C4-2B (cell line): ENCODE measurements around the gene PC.

ENCODE experiments used
- ZFX ChIP-seq: fragments of 450-650 bp; IDR thresholded peaks from 2 replicates; pipeline ENCODE4 v1.6.1; 2017
- TF ChIP-seq, protein P1 (sequence below): fragments of 450-650 bp; conservative IDR thresholded peaks from 2 replicates; pipeline ENCODE4 v1.5.1; 2017; ENCODE audit warnings: mild to moderate bottlenecking

DNA sequence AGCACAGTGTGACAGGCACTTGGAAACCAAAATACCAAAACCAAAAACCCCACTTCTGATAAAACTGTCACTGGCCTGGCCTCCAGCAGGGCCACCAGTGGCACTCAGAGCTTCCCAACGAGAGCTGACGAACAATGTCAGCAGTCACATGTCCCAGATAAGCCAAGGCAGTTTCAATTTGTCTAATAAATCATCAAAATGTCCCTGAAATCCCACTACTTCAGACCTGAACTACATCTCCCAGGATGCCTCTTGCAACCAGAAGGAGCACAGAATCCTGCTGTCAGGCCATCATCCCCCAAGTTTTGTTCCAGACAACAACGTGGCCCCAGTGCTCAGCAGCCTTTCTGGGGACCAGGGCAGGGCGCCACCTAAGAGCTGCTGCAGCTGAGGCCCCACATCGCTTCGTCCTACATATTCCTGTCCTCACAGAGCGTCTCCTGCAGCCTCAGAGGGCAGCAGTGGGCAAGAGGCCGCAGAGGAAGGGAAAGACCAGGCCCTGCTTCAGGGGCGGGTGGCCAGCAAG is 76.2 kb downstream of the PC start:
- TF ChIP-seq, protein P1, sequence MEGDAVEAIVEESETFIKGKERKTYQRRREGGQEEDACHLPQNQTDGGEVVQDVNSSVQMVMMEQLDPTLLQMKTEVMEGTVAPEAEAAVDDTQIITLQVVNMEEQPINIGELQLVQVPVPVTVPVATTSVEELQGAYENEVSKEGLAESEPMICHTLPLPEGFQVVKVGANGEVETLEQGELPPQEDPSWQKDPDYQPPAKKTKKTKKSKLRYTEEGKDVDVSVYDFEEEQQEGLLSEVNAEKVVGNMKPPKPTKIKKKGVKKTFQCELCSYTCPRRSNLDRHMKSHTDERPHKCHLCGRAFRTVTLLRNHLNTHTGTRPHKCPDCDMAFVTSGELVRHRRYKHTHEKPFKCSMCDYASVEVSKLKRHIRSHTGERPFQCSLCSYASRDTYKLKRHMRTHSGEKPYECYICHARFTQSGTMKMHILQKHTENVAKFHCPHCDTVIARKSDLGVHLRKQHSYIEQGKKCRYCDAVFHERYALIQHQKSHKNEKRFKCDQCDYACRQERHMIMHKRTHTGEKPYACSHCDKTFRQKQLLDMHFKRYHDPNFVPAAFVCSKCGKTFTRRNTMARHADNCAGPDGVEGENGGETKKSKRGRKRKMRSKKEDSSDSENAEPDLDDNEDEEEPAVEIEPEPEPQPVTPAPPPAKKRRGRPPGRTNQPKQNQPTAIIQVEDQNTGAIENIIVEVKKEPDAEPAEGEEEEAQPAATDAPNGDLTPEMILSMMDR, result no peak
- no peak for TF ChIP-seq ZFX
